Subcutaneous abdominal adipose tissue (tissue), 5 donors: ENCODE results near the gene HEATR5B.

ENCODE experiments used
- H3K27ac ChIP-seq: one replicate; pipeline ENCODE4 v1.7.0; 2013; ENCODE audit warnings: low read depth, mild to moderate bottlenecking, inconsistent platforms, low read length, moderate library complexity
- H3K27me3 ChIP-seq, 5 donors: one replicate each; pipeline ENCODE4 v1.7.0; 2013; ENCODE audit warnings: low read length in 5 of 5, inconsistent platforms in 1 of 5; ENCODE audit not compliant: control insufficient read depth in 5 of 5, insufficient read depth in 4 of 5
- H3K36me3 ChIP-seq, 5 donors: one replicate each; pipeline ENCODE4 v1.7.0; 2013; ENCODE audit warnings: low read length in 5 of 5; ENCODE audit not compliant: control insufficient read depth in 5 of 5, insufficient read depth in 5 of 5
- H3K4me1 ChIP-seq, 5 donors: one replicate each; pipeline ENCODE4 v1.7.0; 2013; ENCODE audit warnings: low read length in 5 of 5, mild to moderate bottlenecking in 3 of 5, moderate library complexity in 1 of 5; ENCODE audit not compliant: control insufficient read depth in 5 of 5, insufficient read depth in 5 of 5
- H3K4me3 ChIP-seq, 5 donors: one replicate each; pipeline ENCODE4 v1.7.0; 2013; ENCODE audit warnings: low read length in 5 of 5, low read depth in 1 of 5
- H3K9ac ChIP-seq, 5 donors: one replicate each; pipeline ENCODE4 v1.7.0; 2013; ENCODE audit warnings: low read length in 5 of 5, mild to moderate bottlenecking in 4 of 5, moderate library complexity in 3 of 5
- H3K9me3 ChIP-seq, 5 donors: one replicate each; pipeline ENCODE4 v1.7.0; 2013; ENCODE audit warnings: low read length in 5 of 5; ENCODE audit not compliant: control insufficient read depth in 5 of 5
- donor health status: healthy.
- donor health status: healthy.
- donor health status: healthy.
- donor health status: healthy.
- donor health status: healthy.

The HEATR5B gene

GRCh38 chr2:37029758-37030157 is 54.4 kb downstream of the HEATR5B start:
- H3K27ac ChIP-seq, result no peak overlapping the region
- H3K9me3 ChIP-seq, result no peaks in the 10 kb centered on the region
- H3K9ac ChIP-seq, result no peak overlapping the region
- H3K4me3 ChIP-seq, result no peak overlapping the region
- H3K4me1 ChIP-seq, result peaks cover 0 to 4% (median 0%) of the 10 kb centered on the region in 5 donors
- peaks cover 32 to 55% (median 40%) of the 10 kb centered on the region in 5 donors for H3K36me3 ChIP-seq
- no peaks in the 10 kb centered on the region for H3K27me3 ChIP-seq

DNA sequence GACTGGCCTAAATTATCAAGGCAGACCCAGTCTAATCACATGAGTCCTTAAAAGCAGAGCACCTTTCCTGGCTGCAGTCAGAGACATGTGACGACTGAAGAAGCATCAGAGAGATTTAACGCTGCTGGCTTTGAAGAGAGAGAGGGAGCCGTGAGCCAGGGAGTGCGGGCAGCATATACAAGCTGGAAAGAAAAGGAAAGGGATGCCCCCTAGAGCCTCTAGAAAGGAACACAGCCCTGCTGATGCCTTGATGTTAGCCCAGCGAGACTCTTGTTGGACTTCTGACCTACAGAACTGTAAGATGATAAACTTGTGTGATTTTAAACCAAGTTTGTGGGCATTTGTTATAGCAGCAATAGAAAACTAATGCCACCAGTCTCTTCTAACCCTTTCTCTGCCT is 58.1 kb downstream of the HEATR5B start:
- peaks cover 4 to 8% (median 6%) of the 10 kb centered on the region in 5 donors for H3K4me1 ChIP-seq
- peaks cover 37 to 59% (median 43%) of the 10 kb centered on the region in 5 donors for H3K36me3 ChIP-seq
- H3K4me3 ChIP-seq, result no peak overlapping the region
- H3K27me3 ChIP-seq, result no peaks in the 10 kb centered on the region
- no peaks in the 10 kb centered on the region for H3K9me3 ChIP-seq
- no peak overlapping the region for H3K9ac ChIP-seq
- no peak overlapping the region for H3K27ac ChIP-seq

GRCh38 chr2:37020887-37021796 is 63.0 kb downstream of the HEATR5B start:
- peak overlapping the region in 1 of 5 donors; percentile 27 for H3K4me3 ChIP-seq
- peaks cover 42 to 70% (median 42%) of the 10 kb centered on the region in 5 donors for H3K36me3 ChIP-seq
- no peaks in the 10 kb centered on the region for H3K27me3 ChIP-seq
- H3K4me1 ChIP-seq, result peaks cover 5 to 16% (median 15%) of the 10 kb centered on the region in 5 donors
- no peaks in the 10 kb centered on the region for H3K9me3 ChIP-seq
- H3K27ac ChIP-seq, result peak overlapping the region; percentile 84
- H3K9ac ChIP-seq, result peak overlapping the region in 1 of 5 donors; percentile 63

GRCh38 chr2:37020212-37020886 is 63.8 kb downstream of the HEATR5B start:
- no peak overlapping the region for H3K4me3 ChIP-seq
- H3K4me1 ChIP-seq, result peaks cover 5 to 18% (median 16%) of the 10 kb centered on the region in 5 donors
- no peaks in the 10 kb centered on the region for H3K9me3 ChIP-seq
- H3K36me3 ChIP-seq, result peaks cover 34 to 69% (median 41%) of the 10 kb centered on the region in 5 donors
- peak overlapping the region; percentile 84 for H3K27ac ChIP-seq
- H3K27me3 ChIP-seq, result no peaks in the 10 kb centered on the region
- peak overlapping the region in 1 of 5 donors; percentile 46 for H3K9ac ChIP-seq

GRCh38 chr2:37013315-37013641 is 70.9 kb downstream of the HEATR5B start:
- Histone ChIP-seq H3K4me1 (peaks cover 0 to 5% (median 0%) of the 10 kb centered on the region in 5 donors), H3K27ac (no peak overlapping the region), H3K9me3 (no peaks in the 10 kb centered on the region), H3K4me3 (no peak overlapping the region), H3K9ac (no peak overlapping the region), H3K36me3 (peaks cover 31 to 60% (median 40%) of the 10 kb centered on the region in 5 donors), H3K27me3 (no peaks in the 10 kb centered on the region)

- Histone ChIP-seq H3K36me3 (peaks cover 28 to 59% (median 36%) of the 10 kb centered on the region in 5 donors), H3K27me3 (no peaks in the 10 kb centered on the region), H3K9ac (no peak overlapping the region), H3K4me1 (peaks cover 0 to 3% (median 0%) of the 10 kb centered on the region in 5 donors), H3K9me3 (no peaks in the 10 kb centered on the region), H3K27ac (no peak overlapping the region), H3K4me3 (no peak overlapping the region)
Measured at GRCh38 chr2:37011130-37011529, 73.0 kb downstream of the HEATR5B start.

GRCh38 chr2:37005118-37005868 is 78.9 kb downstream of the HEATR5B start:
- Histone ChIP-seq H3K4me1 (no peaks in the 10 kb centered on the region), H3K27me3 (no peaks in the 10 kb centered on the region), H3K36me3 (peaks cover 47 to 80% (median 62%) of the 10 kb centered on the region in 5 donors), H3K4me3 (no peak overlapping the region), H3K27ac (no peak overlapping the region), H3K9me3 (no peaks in the 10 kb centered on the region), H3K9ac (no peak overlapping the region)

DNA sequence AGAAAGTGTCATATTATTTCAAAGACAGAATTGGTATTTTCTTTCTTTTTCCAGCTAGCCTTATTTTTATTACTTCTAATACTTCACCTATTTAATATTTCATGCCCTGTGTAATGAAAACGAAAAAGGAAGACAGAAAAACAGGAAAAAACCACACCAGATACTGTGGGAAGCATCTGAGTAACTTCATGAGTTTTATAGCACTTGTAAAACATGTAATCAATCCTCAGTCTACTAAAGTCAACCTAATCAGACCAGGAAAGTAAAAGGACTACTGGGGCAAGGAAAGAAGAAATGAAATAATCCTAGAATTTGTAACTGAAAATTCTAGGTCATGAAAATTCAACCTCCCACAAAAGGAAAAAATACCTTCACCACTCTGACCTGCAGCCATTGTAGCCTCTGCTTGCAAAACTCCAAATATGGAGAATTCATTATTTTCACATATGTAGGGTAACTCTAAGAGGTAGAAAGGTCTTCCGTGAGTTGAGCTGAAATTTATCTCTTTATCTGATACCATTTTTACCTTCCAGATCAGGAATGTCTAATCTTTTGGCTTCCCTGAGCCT is 83.1 kb downstream of the HEATR5B start:
- Histone ChIP-seq H3K27me3 (no peaks in the 10 kb centered on the region), H3K4me3 (no peak overlapping the region), H3K9ac (no peak overlapping the region), H3K27ac (no peak overlapping the region), H3K36me3 (peaks cover 42 to 79% (median 57%) of the 10 kb centered on the region in 5 donors), H3K4me1 (no peaks in the 10 kb centered on the region), H3K9me3 (no peaks in the 10 kb centered on the region)

DNA sequence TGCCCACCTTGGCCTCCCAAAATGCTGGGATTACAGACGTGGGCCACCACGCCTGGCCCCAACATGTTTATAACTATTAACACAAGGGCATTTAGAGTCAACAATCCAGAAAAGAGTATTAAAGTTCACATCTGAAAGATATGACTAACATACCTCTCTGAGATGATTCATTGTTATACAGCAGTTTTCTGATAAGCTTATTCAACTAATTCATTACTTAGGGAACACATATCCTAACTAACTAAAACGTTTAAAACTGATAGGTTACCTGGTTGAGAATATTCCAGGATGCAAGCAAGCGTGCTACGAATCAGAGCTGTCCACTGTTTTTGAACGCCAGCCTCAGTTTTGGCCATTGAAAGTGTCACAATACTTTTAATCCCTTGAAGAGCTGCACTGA is 83.9 kb downstream of the HEATR5B start:
- Histone ChIP-seq H3K27me3 (no peaks in the 10 kb centered on the region), H3K4me1 (no peaks in the 10 kb centered on the region), H3K4me3 (no peak overlapping the region), H3K9me3 (no peaks in the 10 kb centered on the region), H3K9ac (no peak overlapping the region), H3K36me3 (peaks cover 41 to 72% (median 51%) of the 10 kb centered on the region in 5 donors), H3K27ac (no peak overlapping the region)
